Lower leg skin (tissue), 3 donors: Measurements from ENCODE around the gene MYO1E.

ENCODE experiments used
- CTCF ChIP-seq, 3 donors: fragments of 450-650 bp; IDR thresholded peaks; one replicate each; pipeline ENCODE4 v1.5.1; 2016; ENCODE audit warnings: antibody characterized with exemption in 3 of 3, mild to moderate bottlenecking in 3 of 3, moderate library complexity in 2 of 3
- POLR2A ChIP-seq, 2 donors: fragments of 450-650 bp; IDR thresholded peaks; one replicate each; pipeline ENCODE4 v1.6.1; 2016 to 2017; ENCODE audit warnings: antibody characterized with exemption in 2 of 2, mild to moderate bottlenecking in 1 of 2, moderate library complexity in 1 of 2

- TF ChIP-seq CTCF (IDR thresholded peaks at IDR 0.05) (no peak), POLR2A (IDR thresholded peaks at IDR 0.05) (no peak)
Measured at GRCh38 chr15:59420986-59421618, 48.4 kb upstream of the MYO1E start.
